Measurements from ENCODE around the gene MAMDC4. TPM values are rescaled to one million over a fixed set of nuclear protein-coding genes. Genes with fewer than 3 reads are reported as not detected.
"Not testable (repeated sequence)": the region's sequence is repeated elsewhere in the genome, so short reads cannot be mapped to it uniquely, and the experiment has no call there.

MAMDC4 gene
- total RNA-seq: 7.9 and 8.5 TPM in 2 replicates
- polyA plus RNA-seq: 12.7 and 16.9 TPM in 2 replicates

- WGBS (ENCODE audit: low lambda C conversion rate, missing lambda C conversion rate): 91% methylated on average over 21 of the region's 23 CpGs
- no peak within 1 kb of the TSS for H3K4me3 ChIP-seq
- H3K79me2 ChIP-seq: peaks cover 12% of the 10 kb centered on the region
- H3K27ac ChIP-seq: no peak within 1 kb of the TSS
- no peak within 1 kb of the TSS for H3K4me2 ChIP-seq
- peaks cover 8% of the 10 kb centered on the region for H3K4me1 ChIP-seq (ENCODE audit: insufficient read depth)
- TF ChIP-seq EZH2phosphoT487 (IDR thresholded peaks at IDR 0.05; ENCODE audit: low read depth, severe bottlenecking, unreplicated experiment) (no peak), CTCF (IDR thresholded peaks at IDR 0.05; ENCODE audit: poor library complexity) (no peak), EZH2 (IDR thresholded peaks at IDR 0.05; ENCODE audit: borderline replicate concordance) (no peak)
- peaks cover 12% of the 10 kb centered on the region for H4K20me1 ChIP-seq (ENCODE audit: insufficient read depth, poor library complexity, severe bottlenecking)
- H3K9me2 ChIP-seq (replicated peaks; ENCODE audit: insufficient read depth): no peaks in the 10 kb centered on the region
- H3K9me3 ChIP-seq (ENCODE audit: low read depth): no peaks in the 10 kb centered on the region
- H3K36me3 ChIP-seq (replicated peaks; ENCODE audit: insufficient read depth, low read depth): no peaks in the 10 kb centered on the region
- DNase-seq (ENCODE audit: low spot score): no peak
- no peaks in the 10 kb centered on the region for H3K27me3 ChIP-seq
- no peak within 1 kb of the TSS for H2AFZ ChIP-seq
Measured at GRCh38 chr9:136851941-136852663, at the start of gene MAMDC4. Gene MAMDC4, plus strand, starts transcription at chr9:136852346. Its CDS starts 71 bp downstream, at chr9:136852417.

DNA sequence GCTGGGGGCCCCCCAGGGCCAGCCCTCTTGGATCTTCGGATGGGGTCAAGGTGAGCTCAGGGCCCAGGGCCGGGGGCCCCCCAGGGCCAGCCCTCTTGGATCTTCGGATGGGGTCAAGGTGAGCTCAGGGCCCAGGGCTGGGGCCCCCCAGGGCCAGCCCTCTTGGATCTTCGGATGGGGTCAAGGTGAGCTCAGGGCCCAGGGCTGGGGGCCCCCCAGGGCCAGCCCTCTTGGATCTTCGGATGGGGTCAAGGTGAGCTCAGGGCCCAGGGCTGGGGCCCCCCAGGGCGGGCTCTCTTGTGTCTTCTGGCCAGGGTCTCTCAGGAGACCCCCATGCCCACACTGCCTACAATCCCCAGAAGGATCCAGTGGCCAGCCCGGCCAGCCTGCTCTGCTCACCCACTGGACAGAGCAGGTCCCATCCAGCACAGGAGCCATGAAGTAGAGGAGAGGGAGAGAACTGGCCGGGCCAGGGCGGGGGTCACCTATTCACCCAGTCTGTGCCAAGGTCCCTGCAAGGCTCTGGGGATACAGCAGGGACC is 49.1 kb upstream of the MAMDC4 start:
- 100% methylated on average over 6 of the region's 9 CpGs for WGBS (ENCODE audit: low lambda C conversion rate, missing lambda C conversion rate)
- H3K9me3 ChIP-seq (ENCODE audit: low read depth); H3K4me2 ChIP-seq; H4K20me1 ChIP-seq (ENCODE audit: insufficient read depth, poor library complexity, severe bottlenecking); H2AFZ ChIP-seq; DNase-seq (ENCODE audit: low spot score); H3K9me2 ChIP-seq (replicated peaks; ENCODE audit: insufficient read depth); H3K27me3 ChIP-seq; H3K4me3 ChIP-seq; H3K36me3 ChIP-seq (replicated peaks; ENCODE audit: insufficient read depth, low read depth); H3K27ac ChIP-seq: not testable (repeated sequence)
- peaks cover 35% of the 10 kb centered on the region for H3K4me1 ChIP-seq (ENCODE audit: insufficient read depth)
- peaks cover 30% of the 10 kb centered on the region for H3K79me2 ChIP-seq

- no peaks in the 10 kb centered on the region for H3K9me2 ChIP-seq (replicated peaks; ENCODE audit: insufficient read depth)
- H3K4me1 ChIP-seq (ENCODE audit: insufficient read depth): peaks cover 28% of the 10 kb centered on the region
- 96% methylated on average over 22 of the region's 22 CpGs for WGBS (ENCODE audit: low lambda C conversion rate, missing lambda C conversion rate)
- H4K20me1 ChIP-seq (ENCODE audit: insufficient read depth, poor library complexity, severe bottlenecking): no peaks in the 10 kb centered on the region
- H3K27me3 ChIP-seq: no peaks in the 10 kb centered on the region
- no peaks in the 10 kb centered on the region for H3K36me3 ChIP-seq (replicated peaks; ENCODE audit: insufficient read depth, low read depth)
- H3K9me3 ChIP-seq (ENCODE audit: low read depth): no peaks in the 10 kb centered on the region
- H3K27ac ChIP-seq: no peak overlapping the region
- TF ChIP-seq CTCF (IDR thresholded peaks at IDR 0.05; ENCODE audit: poor library complexity): no peak
- H3K79me2 ChIP-seq: peaks cover 32% of the 10 kb centered on the region
- no peak overlapping the region for H3K4me2 ChIP-seq
- DNase-seq (ENCODE audit: low spot score): no peak
- H3K4me3 ChIP-seq: no peak overlapping the region
- H2AFZ ChIP-seq: no peak overlapping the region
Measured at GRCh38 chr9:136803551-136804508, 48.3 kb upstream of the MAMDC4 start.
